Mucosa of gallbladder (tissue), 1 donor: ENCODE data around the gene CEP128. TPM values are rescaled to one million over a fixed set of nuclear protein-coding genes. Genes with fewer than 3 reads are reported as not detected.
"Not testable (repeated sequence)": the region's sequence is repeated elsewhere in the genome, so short reads cannot be mapped to it uniquely, and the experiment has no call there.

Source experiments
- DNase-seq: peaks from one replicate; pipeline ENCODE4 v3.0.0-alpha.2; 2020; ENCODE audit warnings: low spot score
- total RNA-seq: library from RNA; stranded (reverse); gene quantifications from one replicate; pipeline ENCODE4 v1.2.1, GENCODE V29; 2021
- donor health status: DM: no; HTN: no; CAD: no.

The CEP128 gene
- total RNA-seq, 1 donor from 2014 or later = 4.9 TPM

GRCh38 chr14:80953211-80953610 lies 11.7 kb upstream of the CEP128 start:
- DNase-seq = not testable (repeated sequence)

DNA sequence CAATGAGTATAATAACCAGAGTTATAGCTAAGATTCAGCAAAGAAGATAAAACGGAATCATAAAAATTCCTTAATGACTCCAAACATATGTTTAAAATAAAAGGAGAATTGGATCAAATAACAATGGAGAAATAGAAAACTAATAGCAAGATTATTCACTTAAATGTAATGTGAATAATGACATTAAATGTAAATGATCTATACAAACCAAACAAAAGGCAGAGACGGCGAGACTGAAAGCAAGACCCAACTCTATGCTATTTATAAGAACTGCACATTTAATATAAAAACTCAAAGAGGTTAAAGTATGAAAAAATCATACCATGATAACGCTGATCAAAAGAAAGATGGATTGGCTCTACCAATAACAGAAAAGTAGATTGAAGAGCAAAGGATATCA lies 10.0 kb upstream of the CEP128 start:
- DNase-seq = no peak

- no peak for DNase-seq
Measured at GRCh38 chr14:80948291-80948690, 6.8 kb upstream of the CEP128 start.

DNA sequence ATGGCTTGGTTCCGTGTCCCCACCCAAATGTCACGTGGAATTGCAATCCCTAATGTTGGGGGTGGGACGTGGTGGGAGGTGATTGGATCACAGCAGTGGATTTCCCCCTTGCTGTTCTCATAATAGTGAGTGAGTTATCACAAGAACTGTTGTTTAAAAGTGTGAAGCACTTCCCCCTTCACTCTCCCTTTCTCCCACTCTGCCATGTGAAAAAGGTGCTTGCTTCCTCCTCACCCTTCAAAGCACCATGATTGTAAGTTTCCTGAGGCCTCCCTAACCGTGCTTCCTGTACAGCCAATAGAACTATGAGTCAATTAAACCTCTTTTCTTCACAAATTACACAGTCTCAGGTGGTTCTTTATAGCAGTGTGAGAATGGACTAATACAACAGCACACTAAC lies 5.3 kb upstream of the CEP128 start:
- no peak for DNase-seq

GRCh38 chr14:80946187-80946586 lies 4.6 kb upstream of the CEP128 start:
- no peak for DNase-seq

GRCh38 chr14:80944861-80945617 lies 3.5 kb upstream of the CEP128 start:
- no peak for DNase-seq

DNA sequence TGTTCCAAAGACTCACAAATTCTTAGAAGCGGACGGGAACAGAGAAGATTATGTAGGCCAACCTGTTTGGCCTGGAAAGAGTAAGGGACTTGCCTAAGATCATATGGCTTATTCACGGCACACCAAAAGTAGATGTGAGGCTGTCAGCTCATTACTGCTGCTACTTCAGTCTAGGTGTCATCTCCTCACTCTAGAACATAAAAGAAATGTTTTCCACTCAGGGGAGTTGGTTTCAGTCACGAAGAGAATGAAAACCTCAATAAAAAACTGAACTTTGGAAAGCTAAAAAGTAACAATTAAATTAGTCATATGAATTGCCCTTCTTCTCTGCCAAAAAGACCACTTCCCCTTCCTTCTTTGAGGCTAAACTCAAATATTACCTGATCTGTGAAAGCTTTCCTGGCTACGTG lies 658 bp upstream of the CEP128 start:
- no peak for DNase-seq

- no peak for DNase-seq
Measured at GRCh38 chr14:80940146-80940545, 1.4 kb downstream of the CEP128 start.

DNA sequence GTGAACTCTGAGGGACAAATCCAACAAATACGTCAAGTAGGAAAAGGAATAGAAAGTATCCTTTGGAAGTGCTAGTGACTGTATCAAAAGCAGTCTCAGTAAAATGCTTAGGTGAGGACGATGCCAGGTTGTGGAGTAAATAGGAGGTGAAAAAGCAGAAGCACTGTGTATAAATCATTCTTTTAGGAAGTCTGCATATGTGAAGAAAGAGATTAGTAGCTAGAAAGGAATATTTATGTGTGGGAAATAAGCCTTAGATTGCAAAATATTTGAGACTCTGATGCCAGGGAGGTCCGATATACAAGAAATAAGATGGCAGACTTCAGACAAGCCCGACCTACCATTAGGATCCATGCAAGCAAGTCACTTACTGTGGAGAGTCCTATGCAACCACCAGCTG lies 7.9 kb downstream of the CEP128 start:
- DNase-seq = no peak

GRCh38 chr14:80933282-80933681 lies 8.3 kb downstream of the CEP128 start:
- DNase-seq = no peak

DNA sequence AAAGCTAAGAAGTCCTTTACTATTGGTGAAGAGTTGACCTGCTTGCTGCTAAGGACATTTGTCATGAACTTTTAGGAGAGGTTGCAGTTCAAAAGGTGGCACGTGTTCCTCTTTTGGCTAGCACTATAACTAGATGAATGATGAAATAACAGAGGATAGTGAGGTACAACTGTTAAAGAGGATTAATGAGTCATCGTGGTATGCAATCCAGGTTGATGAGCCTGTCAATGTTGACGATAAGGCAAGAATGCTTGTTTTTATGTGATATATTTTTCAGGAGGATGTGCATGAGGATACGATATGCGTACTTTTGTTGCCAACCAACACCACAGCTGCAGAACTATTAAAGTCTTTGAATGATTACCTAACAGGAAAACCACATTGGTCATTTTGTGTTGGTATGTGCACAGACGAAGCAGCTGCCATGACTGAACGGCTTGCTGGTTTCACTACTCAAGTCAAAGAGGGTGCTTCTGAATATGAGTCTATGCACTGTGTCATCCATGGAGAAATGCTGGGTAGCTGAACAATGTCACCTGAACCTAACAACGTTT lies 10.6 kb downstream of the CEP128 start:
- no peak for DNase-seq

GRCh38 chr14:80930095-80930494 lies 11.4 kb downstream of the CEP128 start:
- DNase-seq = no peak

- DNase-seq = no peak
Measured at GRCh38 chr14:80927083-80927989, 14.2 kb downstream of the CEP128 start.

GRCh38 chr14:80926397-80927082 lies 15.0 kb downstream of the CEP128 start:
- DNase-seq = no peak

DNA sequence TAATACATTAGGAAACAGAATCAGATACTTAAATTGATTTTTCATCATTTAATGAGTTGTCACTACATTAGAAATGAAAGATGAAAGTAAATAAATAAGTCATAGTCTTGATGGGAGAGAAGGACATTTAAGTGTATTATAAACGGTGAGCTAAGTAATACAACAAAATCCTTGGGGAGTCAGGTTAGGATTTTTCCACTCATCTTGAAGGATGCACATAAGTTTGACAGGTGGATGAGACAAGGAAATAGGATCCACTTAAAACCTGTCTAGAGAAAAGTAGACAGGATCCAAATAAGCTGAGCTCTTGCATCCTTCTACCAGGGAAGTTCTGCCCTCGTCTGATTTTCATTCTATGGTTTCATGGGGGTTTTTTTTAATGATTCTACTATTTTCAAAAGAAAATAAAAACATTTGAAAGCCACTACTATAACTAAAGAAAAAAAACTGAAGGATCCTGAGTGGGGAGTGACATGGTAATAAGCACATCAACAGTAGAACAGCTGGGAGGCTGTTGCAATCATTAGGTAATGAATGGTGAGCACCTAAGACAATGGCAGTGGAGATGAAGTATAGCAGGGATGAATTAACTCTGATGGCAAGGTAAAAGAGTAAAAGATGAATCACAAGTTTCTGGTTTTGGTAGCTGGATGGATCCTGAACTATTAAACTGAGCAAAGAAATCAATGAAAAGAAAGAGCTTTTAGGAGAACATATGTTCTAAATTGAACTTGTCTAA lies 17.0 kb downstream of the CEP128 start:
- DNase-seq = no peak

GRCh38 chr14:80923368-80923767 lies 18.2 kb downstream of the CEP128 start:
- no peak for DNase-seq

- no peak for DNase-seq
Measured at GRCh38 chr14:80919622-80920021, 21.9 kb downstream of the CEP128 start.

GRCh38 chr14:80912013-80912412 lies 29.5 kb downstream of the CEP128 start:
- not testable (repeated sequence) for DNase-seq

- DNase-seq = no peak
Measured at GRCh38 chr14:80906946-80907345, 34.6 kb downstream of the CEP128 start.

- DNase-seq = no peak
Measured at GRCh38 chr14:80906336-80906735, 35.2 kb downstream of the CEP128 start.

GRCh38 chr14:80902608-80903007 lies 38.9 kb downstream of the CEP128 start:
- DNase-seq = no peak
